ENCODE data around the gene ATP5F1E. TPM values are rescaled to one million over a fixed set of nuclear protein-coding genes. Genes with fewer than 3 reads are reported as not detected.
"Not testable (repeated sequence)": the region's sequence is repeated elsewhere in the genome, so short reads cannot be mapped to it uniquely, and the experiment has no call there.

The ATP5F1E gene
- polyA plus RNA-seq, 12 donors, result 54.1 to 215 (median 171) TPM; not detected in 1

- DNase-seq, result no peak
These were observed 16.0 kb upstream of the ATP5F1E start for GRCh38 chr20:59047938-59048680.

- DNase-seq, result no peak
These were observed 14.7 kb upstream of the ATP5F1E start for GRCh38 chr20:59046862-59047261.

- no peak for DNase-seq
These were observed 12.7 kb upstream of the ATP5F1E start for GRCh38 chr20:59044796-59045195.

- no peak for DNase-seq
These were observed 12.2 kb upstream of the ATP5F1E start for GRCh38 chr20:59044295-59044694.

DNA sequence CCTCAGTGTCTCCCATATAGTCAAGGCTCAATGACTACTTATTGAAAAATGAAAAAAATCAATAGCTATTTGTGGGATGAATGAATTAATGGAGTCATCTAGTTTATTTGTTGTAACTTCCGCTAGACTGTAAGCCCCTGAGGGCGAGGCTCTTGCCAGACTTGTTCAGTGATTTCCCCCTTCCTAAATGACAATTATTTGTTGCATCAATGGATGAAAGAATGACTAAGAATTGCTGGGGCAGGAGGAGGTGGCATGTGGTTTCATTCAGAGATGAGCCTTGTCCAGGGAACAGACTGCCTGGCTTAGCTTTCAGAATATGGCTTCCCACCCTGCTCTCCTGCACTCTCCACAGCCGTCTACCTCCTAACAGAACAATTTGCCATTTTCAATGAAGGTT, 11.6 kb upstream of the ATP5F1E start:
- no peak for DNase-seq

DNA sequence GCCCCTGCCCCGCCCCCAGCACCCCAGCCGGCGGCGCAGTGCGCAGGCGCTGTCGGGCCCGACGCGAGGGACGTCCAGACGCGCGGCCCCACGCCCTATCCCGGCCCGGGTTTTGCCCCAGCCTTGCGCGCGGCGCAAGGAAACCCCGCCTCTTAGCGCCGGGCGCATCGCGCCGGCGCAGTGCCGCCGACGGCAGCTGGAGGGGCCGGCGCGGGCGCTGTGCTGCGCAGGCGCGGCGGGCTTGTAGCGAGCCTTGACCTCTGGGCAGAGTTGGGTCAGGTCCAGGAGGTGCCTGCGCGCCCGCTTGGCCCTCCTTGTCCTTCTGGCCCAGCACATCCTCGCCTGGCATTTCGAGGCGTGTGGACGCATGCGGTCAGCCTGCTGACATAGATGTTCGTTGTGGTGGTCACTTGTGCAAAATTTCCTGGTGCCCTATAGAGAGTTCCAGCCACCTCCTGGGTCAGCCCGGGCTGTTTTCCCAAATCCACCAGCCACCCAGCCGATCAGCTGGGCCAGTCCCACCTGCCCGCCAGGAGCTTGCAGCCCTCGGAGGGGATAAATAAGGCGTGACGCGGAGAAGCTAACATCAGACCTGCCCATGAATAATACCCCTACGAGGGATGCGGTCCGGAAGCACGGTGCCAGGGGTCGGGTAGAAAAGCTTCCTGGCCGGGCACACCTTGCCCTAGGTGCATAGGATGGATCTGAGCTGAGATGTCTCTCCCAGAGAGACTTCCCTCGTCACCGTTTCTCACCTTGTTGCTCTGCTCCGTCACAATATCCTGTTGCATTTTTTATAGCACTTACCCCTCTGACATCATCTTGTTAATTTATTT, 10.9 kb upstream of the ATP5F1E start:
- peak; percentile 93 for DNase-seq

- DNase-seq, result no peak
These were observed 10.1 kb upstream of the ATP5F1E start, which contains the start of gene PRELID3B for GRCh38 chr20:59042151-59042795. Gene PRELID3B, minus strand, starts transcription at chr20:59042786. Its CDS starts 56 bp downstream, at chr20:59042730.

- DNase-seq, result not testable (repeated sequence)
These were observed 9.4 kb upstream of the ATP5F1E start for GRCh38 chr20:59041487-59041886.

DNA sequence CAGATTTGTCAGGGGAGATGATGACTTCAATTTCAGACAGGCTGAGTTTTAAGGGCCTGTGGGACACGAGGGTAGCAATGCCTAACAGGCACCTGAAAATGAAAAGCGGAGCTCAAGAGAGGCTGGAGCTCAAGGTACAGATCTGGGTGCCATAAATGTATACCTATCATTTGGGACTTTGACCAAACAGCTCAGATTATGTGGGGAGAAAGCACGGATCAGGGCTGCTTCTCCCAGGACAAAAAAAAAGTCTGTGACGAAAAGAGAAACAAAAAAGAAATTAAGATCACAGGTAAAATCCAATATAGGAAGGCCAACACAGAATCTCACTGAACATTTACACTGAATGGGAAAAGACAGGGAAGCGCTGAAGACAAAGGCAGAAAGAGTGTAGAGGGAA, 8.5 kb upstream of the ATP5F1E start:
- DNase-seq, result no peak

GRCh38 chr20:59039233-59039632, 7.1 kb upstream of the ATP5F1E start:
- DNase-seq, result no peak

- DNase-seq, result no peak
These were observed 5.3 kb upstream of the ATP5F1E start for GRCh38 chr20:59037386-59037785.

DNA sequence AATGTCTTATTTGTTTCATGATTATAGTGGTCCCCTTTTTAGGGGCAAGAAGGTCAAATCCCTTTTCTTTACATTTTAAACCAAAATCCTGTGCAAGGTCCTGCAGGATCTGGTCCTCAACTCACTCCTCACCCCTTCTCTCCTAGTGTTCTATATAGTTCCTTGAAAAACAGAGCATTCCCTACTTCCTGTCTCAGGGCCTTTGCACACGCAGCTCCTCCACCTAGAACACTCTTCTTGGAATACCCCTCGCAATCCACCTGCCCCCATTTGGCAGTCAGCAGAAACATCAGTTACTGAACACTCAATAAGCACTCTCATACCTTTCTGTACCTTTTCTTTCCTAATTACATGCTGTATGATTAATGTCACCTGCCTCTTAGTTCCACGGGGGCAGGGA, 3.2 kb upstream of the ATP5F1E start:
- DNase-seq, result no peak

DNA sequence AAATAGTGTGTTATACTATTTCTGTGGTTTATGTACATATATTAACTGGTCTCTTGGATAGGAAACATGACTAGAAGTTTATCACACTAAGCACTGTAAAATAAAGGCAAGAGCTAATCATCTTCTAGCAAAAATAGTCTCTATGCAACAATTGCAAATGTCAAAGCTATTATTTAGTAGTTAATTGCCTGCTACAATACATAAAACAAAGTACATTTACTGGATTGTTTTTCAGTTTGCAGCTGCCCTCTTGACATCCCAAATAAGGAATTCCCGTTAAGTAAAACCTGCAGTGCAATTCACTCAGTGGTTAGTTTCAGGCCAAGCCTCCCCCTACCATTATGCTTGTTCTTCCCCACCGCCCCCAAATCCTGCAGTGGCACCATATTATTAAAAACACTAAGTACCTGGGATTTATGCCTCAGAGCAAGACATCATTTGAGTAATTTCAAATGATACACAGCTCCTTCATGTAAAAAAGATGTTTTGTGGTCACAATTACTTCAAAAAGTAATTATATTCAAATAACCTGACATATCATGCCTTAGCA, 1.6 kb upstream of the ATP5F1E start:
- no peak for DNase-seq

GRCh38 chr20:59033093-59033492, 958 bp upstream of the ATP5F1E start:
- DNase-seq, result no peak

DNA sequence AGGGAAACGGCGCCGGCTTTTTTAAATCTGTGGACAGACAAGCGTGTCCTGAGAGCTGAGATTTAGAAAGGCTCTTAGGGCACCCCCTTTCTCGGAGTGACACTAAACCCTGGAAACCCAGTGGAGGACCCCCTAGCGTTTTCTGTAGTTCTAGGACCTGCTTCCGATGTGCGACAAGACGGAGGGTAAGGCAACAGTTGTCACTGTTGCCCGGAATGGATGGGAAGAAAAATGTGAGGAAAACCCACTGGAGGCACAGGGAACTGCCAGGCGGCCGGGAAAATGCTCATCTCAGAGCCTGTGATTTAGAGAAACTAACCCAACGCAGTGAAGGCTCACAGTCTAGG, 551 bp upstream of the ATP5F1E start:
- no peak for DNase-seq

DNA sequence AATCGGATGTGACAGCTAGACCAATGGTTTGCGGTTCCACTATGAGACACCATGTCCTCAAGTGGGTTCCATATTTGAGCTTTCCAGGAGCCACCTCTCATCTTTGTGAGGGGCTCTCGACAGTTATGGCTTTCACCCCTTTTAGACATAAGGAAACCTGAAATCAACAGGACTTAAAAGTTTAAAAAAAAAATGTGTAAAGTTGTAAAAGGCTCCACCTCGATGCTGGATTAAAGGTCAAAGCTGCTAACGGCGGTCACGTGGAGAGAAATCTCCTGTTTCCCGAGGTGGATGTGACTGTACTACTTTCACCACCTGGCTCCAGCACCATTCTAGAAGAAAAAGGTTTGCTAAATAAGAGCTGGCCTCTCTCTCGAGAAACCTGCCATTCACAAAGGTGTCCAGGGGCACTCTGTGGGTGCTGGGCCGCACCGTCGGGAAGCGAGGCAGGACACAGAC, 542 bp downstream of the ATP5F1E start:
- DNase-seq, result no peak

GRCh38 chr20:59030911-59031563, 1.1 kb downstream of the ATP5F1E start:
- DNase-seq, result no peak

GRCh38 chr20:59028812-59029211, 3.3 kb downstream of the ATP5F1E start:
- no peak for DNase-seq

DNA sequence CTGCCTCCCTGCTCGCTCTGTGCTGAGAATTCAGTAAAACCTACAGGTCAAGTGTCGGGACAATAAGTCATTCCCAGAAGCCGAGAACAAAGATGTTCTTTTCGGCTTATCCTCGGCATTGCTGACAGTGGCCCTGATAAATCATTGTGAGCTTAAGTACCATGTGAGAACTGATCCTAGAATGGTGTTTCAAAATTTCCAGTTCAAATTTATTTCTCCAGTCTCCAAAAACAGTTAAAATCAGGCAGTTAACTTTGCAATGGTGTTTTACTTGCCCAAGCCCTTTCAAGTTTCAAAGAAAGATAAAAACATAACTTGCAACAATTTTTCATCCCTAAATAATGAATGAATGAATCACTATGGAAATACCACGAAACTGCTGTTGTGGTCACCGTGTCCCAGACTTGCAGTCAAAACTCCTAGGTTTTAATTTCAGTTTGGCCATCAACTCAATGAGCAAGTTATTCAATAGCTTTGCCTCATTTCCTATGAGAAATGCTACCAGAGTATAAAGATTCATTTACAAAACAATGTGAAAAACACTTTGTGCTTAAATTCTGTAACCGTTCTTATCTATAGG, 4.3 kb downstream of the ATP5F1E start:
- DNase-seq, result no peak

DNA sequence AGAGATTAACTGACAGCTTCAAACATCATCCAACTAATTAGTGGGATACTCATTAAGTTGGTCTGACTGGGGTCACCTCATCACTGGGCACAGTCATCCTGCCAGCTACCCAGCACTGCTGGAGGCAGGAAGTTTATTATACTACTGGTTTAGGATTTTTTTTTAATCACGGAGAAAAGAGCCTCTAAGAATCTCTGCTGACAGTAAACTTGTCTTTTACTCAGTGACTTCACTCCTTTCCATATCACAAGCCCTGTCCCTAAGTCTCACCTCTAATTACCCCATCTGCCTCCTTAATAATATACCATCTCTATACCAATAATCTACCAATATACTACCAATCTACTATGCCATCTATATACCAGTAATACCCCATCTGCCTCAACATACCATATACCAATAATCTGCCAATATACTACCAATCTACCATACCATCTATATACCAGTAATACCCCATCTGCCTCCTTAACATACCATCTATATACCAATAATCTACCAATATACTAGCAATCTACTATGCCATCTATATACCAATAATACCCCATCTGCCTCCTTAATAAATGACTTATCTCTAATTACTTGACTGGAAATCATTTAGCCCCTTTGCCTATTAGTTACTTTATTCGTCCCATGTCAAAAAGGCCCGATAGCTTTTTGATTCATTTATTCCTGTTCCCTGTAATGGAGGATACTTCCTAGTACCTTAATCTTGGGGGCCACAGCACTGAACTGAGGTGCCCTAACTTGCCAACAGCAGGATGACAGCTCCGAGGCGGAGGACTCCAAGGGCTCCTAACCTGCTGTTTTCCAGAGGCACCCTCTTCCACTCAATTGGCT, 5.0 kb downstream of the ATP5F1E start:
- no peak for DNase-seq
